SK-N-MC (cell line): ENCODE measurements around the gene ADGRL3.

Source experiments
- EZH2 ChIP-seq: fragments of 200-600 bp; sonication (generic); IDR thresholded peaks from one replicate; pipeline ENCODE4 v1.6.1; 2017; ENCODE audit warnings: antibody characterized with exemption
- POLR2AphosphoS5 ChIP-seq: IDR thresholded peaks from 2 replicates; pipeline ENCODE4 v1.6.1; 2012; ENCODE audit warnings: mild to moderate bottlenecking, low read depth, low read length, borderline replicate concordance

- TF ChIP-seq POLR2AphosphoS5 (no peak), EZH2 (no peak)
Measured at GRCh38 chr4:61451935-61452334, 251.8 kb downstream of the ADGRL3 start.
